Measurements from ENCODE around the gene MACF1. TPM values are rescaled to one million over a fixed set of nuclear protein-coding genes. Genes with fewer than 3 reads are reported as not detected.

MACF1 gene
- total RNA-seq, 1 experiment from 2014 or later = 190 TPM

- H3K27ac ChIP-seq (ENCODE audit: insufficient read length, low read depth, low read length) = no peak overlapping the region
- H3K9me3 Mint-ChIP-seq = no peaks in the 10 kb centered on the region
- no peaks in the 10 kb centered on the region for H3K27me3 ChIP-seq (ENCODE audit: insufficient read depth, low read length)
- no peaks in the 10 kb centered on the region for H3K23me2 ChIP-seq (ENCODE audit: insufficient read length, low read depth, low read length, poor library complexity, severe bottlenecking)
- DNase-seq = peak; percentile 51
- no peaks in the 10 kb centered on the region for H3K79me2 ChIP-seq (ENCODE audit: insufficient read depth, low read length)
- H3K4me1 Mint-ChIP-seq = peaks cover 0 to 2% of the 10 kb centered on the region in 2 experiments; a peak in 1 of 4 replicates
- no peak overlapping the region for H4K5ac ChIP-seq (ENCODE audit: insufficient read length, low read depth, low read length)
- H2BK5ac ChIP-seq (ENCODE audit: insufficient read length, low read length) = no peak overlapping the region
- no peak overlapping the region for H3K9ac ChIP-seq (ENCODE audit: extremely low read depth, insufficient read length, low read length)
- H3K18ac ChIP-seq (ENCODE audit: insufficient read length, low read depth, low read length) = no peak overlapping the region
- H3K27ac Mint-ChIP-seq = no peak overlapping the region
- H3K4me2 ChIP-seq (ENCODE audit: insufficient read depth, insufficient read length, low read length) = no peak overlapping the region
- WGBS (ENCODE audit: extremely low coverage, insufficient read length, low lambda C conversion rate) = no CpG with 5 or more reads among the region's 2 CpGs
- no peak overlapping the region for H2AFZ ChIP-seq (ENCODE audit: low read length)
- no peak overlapping the region for H2AK5ac ChIP-seq (ENCODE audit: insufficient read length, low read length)
- no peak overlapping the region for H3K14ac ChIP-seq (ENCODE audit: insufficient read depth, low read length)
- no peaks in the 10 kb centered on the region for H3K4me1 ChIP-seq (ENCODE audit: insufficient read depth, low read length)
- no peaks in the 10 kb centered on the region; the same call in 1 of the 2 replicates for H3K27me3 Mint-ChIP-seq (ENCODE audit: low read depth)
- H2BK20ac ChIP-seq (ENCODE audit: low read depth, low read length, poor library complexity, severe bottlenecking) = no peak overlapping the region
- no peak overlapping the region for H3T11ph ChIP-seq (ENCODE audit: low read length)
- H3K23ac ChIP-seq (ENCODE audit: insufficient read length, low read depth, low read length) = no peak overlapping the region
- peaks cover 13 to 53% (median 50%) of the 10 kb centered on the region in 3 experiments; a peak in 6 of 7 replicates for H3K36me3 Mint-ChIP-seq (ENCODE audit: insufficient read depth in 1 of 3, low read depth in 3 of 3)
- H2BK120ac ChIP-seq (ENCODE audit: low read depth, low read length, poor library complexity, severe bottlenecking) = no peak overlapping the region
- no peak overlapping the region for H2BK15ac ChIP-seq (ENCODE audit: low read depth, low read length)
- H3K9me3 ChIP-seq (ENCODE audit: control insufficient read depth, low read depth, low read length) = no peaks in the 10 kb centered on the region
- H2BK12ac ChIP-seq (ENCODE audit: insufficient read length, low read depth, low read length) = no peak overlapping the region
- no peak overlapping the region for H4K8ac ChIP-seq (replicated peaks; ENCODE audit: insufficient read length, low read depth, low read length)
- no peaks in the 10 kb centered on the region for H3K79me1 ChIP-seq (ENCODE audit: insufficient read depth, low read depth, low read length, poor library complexity, severe bottlenecking)
- H4K20me1 ChIP-seq (ENCODE audit: control insufficient read depth, insufficient read depth, insufficient read length) = no peaks in the 10 kb centered on the region
- TF ChIP-seq, protein P1, sequence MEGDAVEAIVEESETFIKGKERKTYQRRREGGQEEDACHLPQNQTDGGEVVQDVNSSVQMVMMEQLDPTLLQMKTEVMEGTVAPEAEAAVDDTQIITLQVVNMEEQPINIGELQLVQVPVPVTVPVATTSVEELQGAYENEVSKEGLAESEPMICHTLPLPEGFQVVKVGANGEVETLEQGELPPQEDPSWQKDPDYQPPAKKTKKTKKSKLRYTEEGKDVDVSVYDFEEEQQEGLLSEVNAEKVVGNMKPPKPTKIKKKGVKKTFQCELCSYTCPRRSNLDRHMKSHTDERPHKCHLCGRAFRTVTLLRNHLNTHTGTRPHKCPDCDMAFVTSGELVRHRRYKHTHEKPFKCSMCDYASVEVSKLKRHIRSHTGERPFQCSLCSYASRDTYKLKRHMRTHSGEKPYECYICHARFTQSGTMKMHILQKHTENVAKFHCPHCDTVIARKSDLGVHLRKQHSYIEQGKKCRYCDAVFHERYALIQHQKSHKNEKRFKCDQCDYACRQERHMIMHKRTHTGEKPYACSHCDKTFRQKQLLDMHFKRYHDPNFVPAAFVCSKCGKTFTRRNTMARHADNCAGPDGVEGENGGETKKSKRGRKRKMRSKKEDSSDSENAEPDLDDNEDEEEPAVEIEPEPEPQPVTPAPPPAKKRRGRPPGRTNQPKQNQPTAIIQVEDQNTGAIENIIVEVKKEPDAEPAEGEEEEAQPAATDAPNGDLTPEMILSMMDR (conservative IDR thresholded peaks at IDR 0.05) = peak; percentile 75
- no peak overlapping the region for H3K56ac ChIP-seq (ENCODE audit: insufficient read length, low read depth, low read length)
- no peak overlapping the region for H4K91ac ChIP-seq (ENCODE audit: insufficient read length, low read depth, low read length)
- no peak overlapping the region for H3K4ac ChIP-seq (ENCODE audit: low read depth, low read length)
- H3K4me3 Mint-ChIP-seq = no peak overlapping the region
These were observed 173.9 kb downstream of the MACF1 start for GRCh38 chr1:39378377-39378776.
